Measurements from ENCODE around the gene ATP10A.

Gene ATP10A

DNA sequence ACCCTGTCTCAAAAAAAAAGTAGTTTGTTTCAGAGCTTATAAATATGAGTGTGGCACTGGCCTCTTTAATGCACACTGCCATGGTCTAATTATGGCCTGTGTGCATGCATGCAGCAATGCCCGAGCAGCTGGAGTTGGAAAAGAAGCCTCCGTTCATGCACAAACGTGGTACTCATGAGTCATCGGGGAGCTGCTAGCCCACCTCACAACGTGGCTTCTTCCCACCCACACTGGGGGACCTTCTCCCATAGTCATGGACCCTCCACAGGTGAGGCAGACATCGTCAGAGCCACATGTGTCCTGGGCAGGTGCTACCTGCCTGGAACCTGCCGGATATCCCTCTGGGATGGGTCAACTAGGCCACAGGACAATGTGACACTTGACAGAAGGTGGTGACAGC lies 66.7 kb downstream of the ATP10A start:
- TF ChIP-seq, protein P1, sequence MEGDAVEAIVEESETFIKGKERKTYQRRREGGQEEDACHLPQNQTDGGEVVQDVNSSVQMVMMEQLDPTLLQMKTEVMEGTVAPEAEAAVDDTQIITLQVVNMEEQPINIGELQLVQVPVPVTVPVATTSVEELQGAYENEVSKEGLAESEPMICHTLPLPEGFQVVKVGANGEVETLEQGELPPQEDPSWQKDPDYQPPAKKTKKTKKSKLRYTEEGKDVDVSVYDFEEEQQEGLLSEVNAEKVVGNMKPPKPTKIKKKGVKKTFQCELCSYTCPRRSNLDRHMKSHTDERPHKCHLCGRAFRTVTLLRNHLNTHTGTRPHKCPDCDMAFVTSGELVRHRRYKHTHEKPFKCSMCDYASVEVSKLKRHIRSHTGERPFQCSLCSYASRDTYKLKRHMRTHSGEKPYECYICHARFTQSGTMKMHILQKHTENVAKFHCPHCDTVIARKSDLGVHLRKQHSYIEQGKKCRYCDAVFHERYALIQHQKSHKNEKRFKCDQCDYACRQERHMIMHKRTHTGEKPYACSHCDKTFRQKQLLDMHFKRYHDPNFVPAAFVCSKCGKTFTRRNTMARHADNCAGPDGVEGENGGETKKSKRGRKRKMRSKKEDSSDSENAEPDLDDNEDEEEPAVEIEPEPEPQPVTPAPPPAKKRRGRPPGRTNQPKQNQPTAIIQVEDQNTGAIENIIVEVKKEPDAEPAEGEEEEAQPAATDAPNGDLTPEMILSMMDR (IDR thresholded peaks at IDR 0.05) = no peak

DNA sequence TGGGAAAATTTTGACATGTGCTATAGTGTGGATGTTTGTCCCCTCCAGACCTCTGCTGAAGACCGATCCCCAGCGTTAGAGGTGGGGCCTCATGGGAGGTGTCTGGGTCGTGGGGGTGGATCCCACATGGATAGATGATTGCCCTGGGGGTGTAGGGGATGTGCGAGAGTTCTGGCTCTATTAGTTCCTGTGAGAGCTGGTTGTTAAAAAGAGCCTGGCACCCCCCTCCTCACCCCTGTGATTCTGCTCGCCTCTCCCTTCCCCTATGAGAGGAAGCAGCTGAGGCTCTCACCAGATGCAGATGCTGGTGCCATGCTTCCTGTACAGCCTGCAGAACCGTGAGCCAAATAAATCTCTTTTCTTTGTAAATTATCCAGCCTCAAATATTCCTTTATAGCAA lies 67.4 kb downstream of the ATP10A start:
- TF ChIP-seq, protein P1 (IDR thresholded peaks at IDR 0.05) = no peak

DNA sequence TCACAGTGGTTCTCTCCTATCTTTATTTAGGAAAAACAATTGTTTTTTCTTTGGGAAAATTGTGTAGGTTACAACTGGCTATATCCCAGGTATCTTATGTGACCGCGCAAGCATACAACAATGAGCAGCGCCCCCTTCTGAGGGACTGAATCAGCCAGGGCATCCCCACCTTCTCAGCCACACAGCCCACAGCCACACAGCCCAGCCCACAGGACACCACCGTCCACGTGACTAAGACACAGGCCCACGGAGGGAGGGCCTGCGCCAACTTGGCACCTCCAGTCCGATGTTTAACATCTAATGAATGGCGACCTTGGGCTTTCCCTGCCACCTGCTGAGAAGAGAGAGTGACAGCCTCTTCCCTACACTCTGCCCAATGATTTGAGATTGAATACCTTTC lies 68.1 kb downstream of the ATP10A start:
- TF ChIP-seq, protein P1 (IDR thresholded peaks at IDR 0.05) = no peak

DNA sequence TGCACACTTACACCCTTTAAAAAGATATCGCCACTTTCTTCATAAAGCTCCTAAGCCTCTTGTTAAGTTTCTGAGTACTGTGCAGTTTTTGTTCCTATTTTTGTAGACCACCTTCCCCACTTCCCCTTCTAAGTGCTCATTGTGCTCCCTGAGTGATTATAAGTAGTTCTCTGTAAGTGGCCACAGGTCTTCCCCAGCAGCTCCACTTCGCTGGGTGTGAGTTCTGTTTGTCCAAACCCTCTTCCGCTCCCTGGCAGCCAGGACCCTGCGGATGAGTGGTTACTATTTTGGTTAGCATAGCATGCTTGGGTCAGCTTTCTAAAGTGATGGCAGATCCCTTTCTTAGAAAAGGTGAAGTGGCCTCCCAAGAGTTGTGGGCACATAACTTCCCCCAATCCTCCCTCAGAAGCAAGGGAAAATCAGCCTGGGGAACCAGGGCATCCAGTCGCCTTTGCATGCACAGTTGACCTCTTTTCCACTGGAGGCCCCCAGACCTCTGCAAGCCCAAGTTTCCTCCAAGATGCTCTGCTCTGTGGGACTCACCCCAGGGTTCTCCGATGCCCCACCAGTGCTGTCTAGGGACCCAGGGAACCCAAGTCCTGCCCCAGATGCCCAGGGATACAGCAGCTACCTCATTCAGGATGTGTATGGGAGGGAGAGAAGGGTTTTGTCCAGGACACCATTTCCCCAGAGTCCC lies 69.6 kb downstream of the ATP10A start:
- TF ChIP-seq, protein P1 (IDR thresholded peaks at IDR 0.05) = no peak

DNA sequence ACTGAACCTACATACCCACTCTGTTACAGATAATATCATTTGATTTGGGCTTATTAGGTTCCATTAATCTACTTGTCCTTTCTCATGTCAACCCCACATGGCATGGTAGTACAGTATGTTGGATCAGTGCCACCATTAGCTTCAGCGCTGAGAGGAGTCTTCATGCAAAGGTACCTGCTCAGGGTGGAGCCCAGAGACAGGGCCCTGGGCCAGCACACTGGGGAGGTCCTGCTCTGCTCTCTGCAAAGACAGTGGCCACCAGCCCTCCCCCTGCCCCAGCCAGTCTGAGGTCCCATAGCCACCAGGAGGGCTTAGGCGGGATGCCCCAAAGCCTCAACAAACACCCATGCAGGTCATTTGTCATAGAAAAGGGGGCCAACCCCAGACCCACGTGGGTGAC lies 71.0 kb downstream of the ATP10A start:
- TF ChIP-seq, protein P1 (IDR thresholded peaks at IDR 0.05) = no peak

DNA sequence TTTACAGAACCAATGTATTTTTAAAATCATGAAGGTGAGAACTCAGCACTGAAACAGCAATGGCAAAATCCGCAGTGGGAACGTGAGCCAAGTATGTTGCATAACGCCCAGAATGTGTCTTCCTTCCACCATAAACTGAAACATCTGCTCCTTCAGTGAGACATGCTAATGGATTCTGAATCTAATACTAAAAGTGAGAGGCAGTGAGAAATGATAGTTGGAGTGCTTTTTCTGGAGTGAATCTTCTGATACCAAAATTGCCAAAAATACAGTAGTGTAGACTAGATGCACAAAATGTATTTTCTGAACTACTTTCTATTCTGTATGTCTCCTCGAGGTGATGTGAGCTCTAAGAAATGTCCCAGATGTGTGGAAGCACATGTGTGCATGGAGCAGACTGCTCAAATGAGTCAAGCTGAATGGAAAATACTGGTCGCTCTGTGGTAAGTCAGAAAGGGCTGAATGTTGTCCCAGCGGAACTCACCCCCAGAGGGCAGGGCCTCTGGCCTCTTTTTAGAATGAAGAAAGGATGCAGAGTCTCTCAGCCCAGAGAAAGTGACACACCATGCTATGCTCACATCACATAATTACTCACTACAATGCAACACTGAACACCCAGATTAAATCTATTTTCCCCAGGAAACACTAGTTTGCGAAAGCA lies 73.0 kb downstream of the ATP10A start:
- TF ChIP-seq, protein P1 (IDR thresholded peaks at IDR 0.05) = no peak

DNA sequence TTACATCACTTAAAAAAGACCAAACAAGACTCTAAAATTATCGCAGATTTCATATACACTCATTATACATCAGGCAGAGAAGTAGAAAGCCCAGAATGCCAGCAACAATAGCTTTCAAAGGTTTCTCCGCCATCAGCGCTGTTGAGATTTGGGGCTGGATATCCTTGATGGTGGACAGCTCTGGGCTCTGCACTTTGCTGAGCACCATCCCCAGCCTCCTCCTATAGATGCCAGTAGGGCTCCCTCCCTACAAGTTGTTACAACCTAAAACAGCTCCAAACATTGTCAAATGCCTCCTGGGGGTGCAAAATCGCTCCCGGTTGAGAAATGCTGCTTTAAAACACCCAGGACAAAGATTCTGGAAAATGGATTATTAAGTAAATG lies 73.5 kb downstream of the ATP10A start:
- TF ChIP-seq, protein P1 (IDR thresholded peaks at IDR 0.05) = no peak

Data from LNCAP (cell line).